HG03135 (cell line): ENCODE measurements around the gene CLEC1A.

Source experiments
- ATAC-seq: cut with Tn5 transposase; IDR thresholded peaks from one replicate; pipeline ENCODE4 v1.9.1; 2021; ENCODE audit warnings: mild to moderate bottlenecking, moderate library complexity; ENCODE audit not compliant: unreplicated experiment

CLEC1A gene

GRCh38 chr12:10098791-10099190, at the start of gene CLEC1A:
TSS of gene CLEC1A (minus strand) at chr12:10098985. CDS start at chr12:10098922, 63 bp downstream.
- no peak for ATAC-seq

GRCh38 chr12:10147714-10148403, 49.1 kb upstream of the CLEC1A start:
- ATAC-seq: peak; percentile 65

- no peak for ATAC-seq
Observed at GRCh38 chr12:10142976-10143589, 44.3 kb upstream of the CLEC1A start.

- no peak for ATAC-seq
Observed at GRCh38 chr12:10140001-10140400, 41.2 kb upstream of the CLEC1A start.

- no peak for ATAC-seq
Observed at GRCh38 chr12:10136637-10137205, 37.9 kb upstream of the CLEC1A start.

- ATAC-seq: no peak
Observed at GRCh38 chr12:10135126-10135525, 36.3 kb upstream of the CLEC1A start.

GRCh38 chr12:10132850-10133370, 34.1 kb upstream of the CLEC1A start:
- ATAC-seq: no peak

GRCh38 chr12:10131111-10131690, 32.4 kb upstream of the CLEC1A start:
- no peak for ATAC-seq

GRCh38 chr12:10130042-10130441, 31.3 kb upstream of the CLEC1A start, which contains the start of gene CLEC7A:
TSS of gene CLEC7A (minus strand) at chr12:10130199. CDS start at chr12:10130082, 117 bp downstream.
- no peak for ATAC-seq

- no peak for ATAC-seq
Observed at GRCh38 chr12:10128687-10129086, 29.9 kb upstream of the CLEC1A start.

- ATAC-seq: no peak
Observed at GRCh38 chr12:10126413-10126812, 27.6 kb upstream of the CLEC1A start.

GRCh38 chr12:10122689-10123088, 23.9 kb upstream of the CLEC1A start:
- no peak for ATAC-seq

- ATAC-seq: no peak
Observed at GRCh38 chr12:10121278-10121677, 22.5 kb upstream of the CLEC1A start.

GRCh38 chr12:10119066-10119465, 20.3 kb upstream of the CLEC1A start:
- ATAC-seq: no peak

GRCh38 chr12:10115890-10116289, 17.1 kb upstream of the CLEC1A start:
- no peak for ATAC-seq

- ATAC-seq: no peak
Observed at GRCh38 chr12:10115311-10115710, 16.5 kb upstream of the CLEC1A start.

GRCh38 chr12:10113920-10114319, 15.1 kb upstream of the CLEC1A start:
- no peak for ATAC-seq

- no peak for ATAC-seq
Observed at GRCh38 chr12:10113075-10113474, 14.3 kb upstream of the CLEC1A start.

- no peak for ATAC-seq
Observed at GRCh38 chr12:10111451-10111850, 12.7 kb upstream of the CLEC1A start.

- ATAC-seq: no peak
Observed at GRCh38 chr12:10110256-10110844, 11.6 kb upstream of the CLEC1A start.

- ATAC-seq: no peak
Observed at GRCh38 chr12:10102322-10102721, 3.5 kb upstream of the CLEC1A start.
